Anterior cingulate cortex (tissue), 58 donors: ENCODE results near the gene SLC5A5.
"Not testable (repeated sequence)": the region's sequence is repeated elsewhere in the genome, so short reads cannot be mapped to it uniquely, and the experiment has no call there.

Experiments
- DNase-seq, 58 donors: peaks; one replicate each; lab custom pipeline; 2025; lab: John Stamatoyannopoulos, UW

Gene SLC5A5

GRCh38 chr19:17915940-17916593, 44.3 kb downstream of the SLC5A5 start:
- no peak for DNase-seq

GRCh38 chr19:17918151-17918550, 46.4 kb downstream of the SLC5A5 start:
- DNase-seq: not testable (repeated sequence)

- not testable (repeated sequence) for DNase-seq
Measured at GRCh38 chr19:17919122-17919521, 47.4 kb downstream of the SLC5A5 start.

- no peak for DNase-seq
Measured at GRCh38 chr19:17920527-17920926, 48.8 kb downstream of the SLC5A5 start.

DNA sequence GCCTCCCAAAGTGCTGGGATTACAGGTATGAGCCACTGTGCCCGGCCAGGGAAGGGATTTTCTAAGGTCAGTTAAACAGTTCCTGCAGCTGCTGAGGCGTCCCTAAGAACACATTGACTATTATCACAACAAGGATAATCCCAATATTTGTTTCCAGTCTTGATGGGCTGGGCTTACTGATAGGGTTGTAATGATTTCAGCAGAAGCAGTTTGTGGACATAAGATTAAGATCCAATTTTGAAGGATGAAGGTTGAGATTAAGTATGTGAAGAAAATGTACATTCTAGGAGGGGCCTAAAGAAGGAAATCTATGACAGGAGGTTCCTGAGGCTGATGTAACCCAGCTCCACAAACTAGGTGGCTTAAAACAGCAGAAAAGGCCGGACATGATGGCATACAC, 50.4 kb downstream of the SLC5A5 start:
- no peak for DNase-seq

DNA sequence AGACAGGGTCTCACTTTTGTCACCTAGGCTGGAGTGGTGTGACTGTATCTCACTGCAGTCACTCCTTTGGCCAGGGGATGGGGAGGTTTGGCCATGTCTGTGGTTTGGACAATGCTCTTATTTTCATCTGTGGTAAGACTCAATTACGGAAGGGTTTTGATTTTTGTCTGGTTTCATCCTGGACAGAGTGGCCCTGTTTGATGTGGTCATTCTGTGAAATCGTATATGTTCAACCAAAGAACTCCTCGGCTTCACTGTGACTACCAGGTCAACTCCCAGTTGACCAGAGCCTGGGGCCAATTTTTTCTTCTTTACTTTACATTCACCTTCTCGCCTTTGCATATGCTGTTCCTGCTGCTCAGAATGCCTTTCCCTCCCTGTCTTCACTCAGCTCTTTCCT, 54.3 kb downstream of the SLC5A5 start:
- no peak for DNase-seq

DNA sequence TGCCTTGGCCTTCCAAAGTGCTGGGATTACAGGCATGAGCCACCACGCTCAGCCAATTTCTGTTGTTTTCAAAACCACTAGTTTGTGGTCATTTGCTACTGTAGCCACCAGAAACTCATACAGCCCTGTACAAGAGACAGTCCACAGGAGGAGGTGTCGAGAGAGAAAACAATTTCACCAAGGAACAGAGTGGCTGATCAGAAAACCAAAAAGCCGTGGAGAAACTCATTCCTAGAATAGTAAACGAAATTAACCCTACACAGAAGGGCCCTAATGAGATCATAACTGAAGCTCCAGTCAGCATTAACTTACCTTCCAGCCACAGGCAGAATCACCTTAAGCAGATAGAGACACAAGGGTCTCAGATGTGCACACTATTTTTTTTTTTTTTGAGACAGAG, 57.3 kb downstream of the SLC5A5 start:
- DNase-seq: no peak

GRCh38 chr19:17931532-17932191, 59.9 kb downstream of the SLC5A5 start:
- DNase-seq: no peak

DNA sequence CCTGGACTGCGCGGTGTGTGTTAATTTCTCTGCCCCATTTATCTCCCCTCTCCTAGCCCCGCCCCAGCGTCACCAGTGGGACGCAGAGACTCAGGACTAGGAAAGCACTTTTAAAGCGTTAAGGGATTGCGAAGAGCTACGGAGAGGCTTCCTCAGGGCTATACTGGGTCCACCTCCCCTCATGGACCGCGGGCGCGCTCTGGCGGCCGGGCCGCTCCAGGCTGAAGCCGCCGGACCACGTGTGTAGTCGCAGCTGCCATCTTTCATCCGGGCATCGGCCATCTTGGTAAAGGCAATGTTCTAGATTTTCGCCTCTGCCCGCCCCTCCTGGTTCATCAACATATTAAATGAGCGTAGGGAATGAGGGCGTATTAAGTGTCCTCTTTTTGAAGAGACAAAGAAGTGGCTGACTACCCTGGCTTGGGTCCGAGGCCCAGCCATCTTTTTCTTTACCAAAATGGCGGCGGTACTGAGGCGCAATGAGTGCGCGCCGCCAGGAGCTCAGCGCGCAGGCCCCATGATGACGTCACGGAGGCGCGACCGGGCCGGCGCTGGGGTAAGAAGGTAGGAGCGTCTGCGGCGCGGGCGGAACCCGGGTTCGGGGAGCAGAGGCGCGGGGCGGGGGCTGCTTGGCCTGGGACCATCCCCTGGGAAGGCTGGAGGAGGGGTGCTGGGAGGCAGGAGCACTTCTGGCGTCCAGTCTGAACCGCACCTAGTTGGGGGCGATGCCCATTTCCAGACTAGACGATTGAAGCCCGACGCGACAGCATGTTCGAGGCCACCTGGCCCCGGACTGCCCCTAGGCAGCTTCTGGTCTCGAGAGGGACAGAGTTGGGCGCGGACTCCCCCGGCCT, 61.0 kb downstream of the SLC5A5 start, which contains the start of gene CCDC124:
Gene CCDC124 (plus strand): TSS at position 531 of the 854 bp plus-strand sequence. CDS start 3,406 bp downstream, outside the sequence.
- DNase-seq: peak; percentile 51 to 94 (median 85)

GRCh38 chr19:17933414-17934129, 61.8 kb downstream of the SLC5A5 start:
- DNase-seq: no peak

- no peak for DNase-seq
Measured at GRCh38 chr19:17936379-17936778, 64.6 kb downstream of the SLC5A5 start.

DNA sequence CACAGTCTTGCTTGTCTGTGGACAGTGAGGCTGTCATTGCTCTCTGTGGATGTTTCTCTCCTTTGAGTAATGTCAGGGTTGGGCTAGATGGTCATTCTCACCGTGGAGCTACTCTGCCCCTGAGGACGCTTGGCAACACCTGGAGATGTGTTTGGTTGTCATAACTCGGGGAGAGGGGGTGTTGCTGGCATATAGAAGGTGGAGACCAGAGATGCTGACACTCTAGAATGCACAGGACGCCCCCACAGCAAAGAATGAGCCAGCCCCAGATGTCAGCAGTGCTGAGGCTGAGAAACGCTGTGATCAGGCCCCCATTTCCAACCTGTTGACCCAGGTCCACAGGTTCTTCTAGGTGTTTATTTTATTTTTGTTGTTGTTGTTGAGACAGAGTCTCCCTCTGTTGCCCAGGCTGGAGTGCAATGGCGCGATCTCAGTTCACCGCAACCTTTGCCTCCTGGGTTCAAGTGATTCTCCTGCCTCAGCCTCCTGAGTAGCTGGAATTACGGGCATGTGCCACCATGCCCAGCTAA, 65.7 kb downstream of the SLC5A5 start:
- DNase-seq: no peak

DNA sequence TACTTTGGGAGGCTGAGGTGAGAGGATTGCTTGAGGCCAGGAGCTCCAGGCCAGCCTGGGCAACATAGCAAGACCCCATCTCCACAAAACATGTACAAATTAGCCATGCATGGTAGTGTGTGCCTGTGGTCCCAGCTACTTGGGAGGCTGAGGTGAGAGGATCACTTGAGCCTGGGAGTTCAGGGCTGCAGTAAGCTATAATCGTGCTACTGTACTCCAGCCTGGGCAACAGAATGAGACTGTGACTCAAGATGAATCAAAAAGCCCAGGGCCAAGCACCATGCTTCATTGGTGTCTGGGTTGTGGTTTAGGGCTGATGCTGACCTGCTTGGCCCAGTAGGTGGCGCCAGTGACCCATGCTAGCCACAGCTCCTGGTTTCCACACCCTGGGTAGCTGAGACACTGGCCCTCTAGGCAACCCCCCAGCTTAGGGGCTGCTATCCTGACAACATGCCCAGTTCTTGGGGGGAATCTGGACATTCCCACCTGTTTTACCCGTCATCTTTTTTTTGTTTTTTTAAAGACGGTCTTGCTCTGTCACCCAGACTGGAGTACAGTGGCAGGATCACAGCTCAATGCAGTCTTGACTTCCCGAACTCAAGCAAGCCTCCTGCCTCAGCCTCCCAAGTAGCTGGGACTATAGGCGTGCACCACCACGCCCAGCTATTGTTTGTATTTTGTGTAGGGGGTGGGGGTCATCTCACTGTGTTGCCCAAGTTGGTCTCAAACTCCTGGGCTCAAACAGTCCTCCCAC, 66.5 kb downstream of the SLC5A5 start:
- DNase-seq: peak in 56 of 58 donors; percentile 8 to 86 (median 54)

DNA sequence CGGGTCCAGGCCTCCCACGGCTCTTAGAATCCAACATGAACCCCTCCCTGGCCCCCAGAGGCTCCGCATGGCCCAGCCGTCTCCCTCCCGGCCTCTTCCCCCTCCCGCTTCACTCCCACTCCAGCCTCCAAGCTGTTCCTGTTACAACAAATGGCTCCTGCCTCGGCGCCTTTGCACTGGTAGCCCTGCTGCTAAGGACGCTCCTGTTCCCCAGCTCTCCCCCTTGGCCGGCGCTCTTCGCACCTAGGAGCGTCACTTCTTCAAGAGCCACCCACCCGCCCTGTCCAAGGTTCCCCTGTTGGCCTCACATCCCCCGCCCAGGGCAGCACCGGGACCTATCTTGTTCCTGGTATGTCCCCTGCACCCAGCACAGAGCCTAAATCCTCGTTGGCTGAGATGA, 70.4 kb downstream of the SLC5A5 start:
- peak in 3 of 58 donors; percentile 25 to 31 (median 28) for DNase-seq

DNA sequence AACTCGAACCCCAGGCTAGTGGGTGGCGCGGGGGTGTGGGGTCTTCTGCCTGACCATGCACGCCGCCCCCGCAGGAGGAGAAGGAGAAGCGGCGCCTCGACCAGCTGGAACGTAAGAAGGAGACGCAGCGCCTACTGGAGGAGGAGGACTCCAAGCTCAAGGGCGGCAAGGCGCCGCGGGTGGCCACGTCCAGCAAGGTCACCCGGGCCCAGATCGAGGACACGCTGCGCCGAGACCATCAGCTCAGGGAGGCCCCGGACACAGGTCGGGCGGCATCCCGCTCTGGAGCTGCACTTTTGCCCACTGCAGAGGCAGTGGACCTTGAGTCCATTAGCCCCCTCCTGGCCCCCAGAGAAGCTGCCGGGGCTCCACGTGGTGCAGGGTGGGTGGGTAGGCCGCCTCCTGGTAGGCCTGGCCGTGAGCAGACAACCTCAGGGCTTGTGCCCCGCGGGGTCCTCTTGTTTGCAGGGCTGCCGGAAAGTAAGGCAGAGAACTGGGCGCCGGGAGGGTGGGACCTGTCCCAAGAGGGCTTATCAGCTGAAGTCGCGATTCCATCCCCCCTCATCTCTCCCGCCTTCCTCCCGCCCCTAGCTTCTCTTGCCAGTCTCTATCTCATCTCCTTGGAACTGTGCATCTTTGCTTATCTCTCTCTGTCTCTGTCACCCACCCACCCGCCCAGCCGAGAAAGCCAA, 71.0 kb downstream of the SLC5A5 start:
- DNase-seq: peak in 3 of 58 donors; percentile 36 to 41 (median 38)

DNA sequence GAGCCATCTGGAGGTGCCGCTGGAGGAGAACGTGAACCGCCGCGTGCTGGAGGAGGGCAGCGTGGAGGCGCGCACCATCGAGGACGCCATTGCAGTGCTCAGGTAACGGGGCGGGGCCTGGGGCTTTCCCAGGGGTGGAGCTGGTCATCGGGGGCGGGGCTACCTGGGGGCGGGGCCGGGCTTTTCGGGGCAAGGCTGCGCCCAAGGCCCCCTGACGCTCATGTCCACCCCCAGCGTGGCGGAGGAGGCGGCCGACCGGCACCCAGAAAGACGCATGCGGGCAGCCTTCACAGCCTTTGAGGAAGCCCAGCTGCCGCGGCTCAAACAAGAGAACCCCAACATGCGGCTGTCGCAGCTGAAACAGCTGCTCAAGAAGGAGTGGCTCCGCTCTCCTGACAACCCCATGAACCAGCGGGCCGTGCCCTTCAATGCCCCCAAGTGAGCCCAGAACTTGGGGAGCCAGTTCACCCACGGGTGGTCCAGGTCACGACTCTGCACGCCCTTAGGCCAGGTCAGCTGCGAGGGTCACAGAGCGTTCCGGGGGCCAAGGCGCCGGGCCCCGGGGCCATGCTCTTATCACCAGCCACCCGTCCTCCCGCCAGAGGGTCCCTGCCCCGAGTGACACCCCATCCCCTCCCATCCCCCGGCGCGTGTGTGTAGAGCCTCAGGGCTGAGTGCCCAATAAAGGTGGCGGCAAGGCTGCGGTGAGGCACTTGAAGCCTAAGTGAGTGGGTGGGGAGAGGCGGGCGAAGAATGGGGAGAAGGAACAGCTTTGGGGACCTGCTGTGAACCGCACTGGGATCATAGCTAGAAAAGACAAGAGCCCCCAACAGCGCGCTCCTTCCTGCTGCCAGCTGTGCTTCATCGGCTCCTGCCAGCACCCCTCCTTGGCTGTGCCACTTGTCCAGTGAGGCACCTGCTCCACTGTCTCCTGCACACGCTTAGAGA, 71.8 kb downstream of the SLC5A5 start:
- DNase-seq: peak in 17 of 58 donors; percentile 16 to 62 (median 31)

DNA sequence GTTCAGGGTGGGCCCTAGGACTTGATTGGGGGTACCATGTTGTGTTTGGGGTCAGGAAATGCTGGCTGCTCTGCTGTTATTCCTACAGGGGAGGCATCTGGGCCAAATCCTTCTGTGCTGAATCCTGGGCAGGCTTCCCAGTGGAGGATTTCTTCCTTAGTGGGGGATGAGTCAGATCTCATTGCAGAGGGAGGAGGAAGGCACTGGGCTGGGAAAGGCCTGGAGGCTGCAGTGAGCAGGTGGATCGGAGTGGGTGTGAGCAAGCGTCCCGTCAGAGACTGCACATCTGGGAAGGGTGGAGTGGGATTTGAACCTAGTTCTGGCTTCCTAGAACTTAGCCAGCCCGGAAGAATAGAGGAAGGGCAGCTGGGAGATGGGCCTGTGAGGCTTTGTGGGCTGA, 72.6 kb downstream of the SLC5A5 start:
- DNase-seq: peak in 24 of 58 donors; percentile 5 to 66 (median 28)
